ENCODE results near the gene ITFG1. TPM values are rescaled to one million over a fixed set of nuclear protein-coding genes. Genes with fewer than 3 reads are reported as not detected.

ITFG1 gene
- total RNA-seq, 4 donors from 2014 or later, result 12.9 to 100 (median 60.8) TPM

- peak; percentile 66 for DNase-seq
- in situ Hi-C loops (cut with MboI; ENCODE audit: low pct_ligation_motif_present in 1 of 4, low pct_unique_long_range_greater_than_20kb in 1 of 4, low sequenced_read_pairs in 3 of 4), result loop anchor here (25.0 kb wide), 1 partner anchor 1018 kb away; the partner anchor contains the start of gene ABCC12 (in 4 of the 4)
- TF ChIP-seq EP300 (IDR thresholded peaks at IDR 0.05; ENCODE audit: low read depth), result no peak
- TF ChIP-seq, protein P1, sequence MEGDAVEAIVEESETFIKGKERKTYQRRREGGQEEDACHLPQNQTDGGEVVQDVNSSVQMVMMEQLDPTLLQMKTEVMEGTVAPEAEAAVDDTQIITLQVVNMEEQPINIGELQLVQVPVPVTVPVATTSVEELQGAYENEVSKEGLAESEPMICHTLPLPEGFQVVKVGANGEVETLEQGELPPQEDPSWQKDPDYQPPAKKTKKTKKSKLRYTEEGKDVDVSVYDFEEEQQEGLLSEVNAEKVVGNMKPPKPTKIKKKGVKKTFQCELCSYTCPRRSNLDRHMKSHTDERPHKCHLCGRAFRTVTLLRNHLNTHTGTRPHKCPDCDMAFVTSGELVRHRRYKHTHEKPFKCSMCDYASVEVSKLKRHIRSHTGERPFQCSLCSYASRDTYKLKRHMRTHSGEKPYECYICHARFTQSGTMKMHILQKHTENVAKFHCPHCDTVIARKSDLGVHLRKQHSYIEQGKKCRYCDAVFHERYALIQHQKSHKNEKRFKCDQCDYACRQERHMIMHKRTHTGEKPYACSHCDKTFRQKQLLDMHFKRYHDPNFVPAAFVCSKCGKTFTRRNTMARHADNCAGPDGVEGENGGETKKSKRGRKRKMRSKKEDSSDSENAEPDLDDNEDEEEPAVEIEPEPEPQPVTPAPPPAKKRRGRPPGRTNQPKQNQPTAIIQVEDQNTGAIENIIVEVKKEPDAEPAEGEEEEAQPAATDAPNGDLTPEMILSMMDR (IDR thresholded peaks at IDR 0.05), result peak in 4 of 5 experiments; percentile 37 to 57 (median 49)
- Histone ChIP-seq H3K4me3 (peak within 1 kb of the TSS; percentile 12 to 82 (median 60)), H3K4me1 (peaks cover 3 to 25% (median 13%) of the 10 kb centered on the region in 4 donors), H3K27ac (peak within 1 kb of the TSS; percentile 27 to 81 (median 72)), H3K9me3 (no peaks in the 10 kb centered on the region), H3K27me3 (peaks cover 41% of the 10 kb centered on the region), H3K36me3 (no peaks in the 10 kb centered on the region)
- intact Hi-C loops (cut with DNase I; ENCODE audit: low total_unique reads), result loop anchor here (5.0 kb wide), 1 partner anchor 1013 kb away; the partner anchor contains the start of gene ABCC12
- 2% methylated on average over 46 of the region's 130 CpGs; no CpG with 5 or more reads in 1 of the 2 donors for WGBS, 2 donors (ENCODE audit: low coverage in 1 of 2)
Observed at GRCh38 chr16:47143677-47144558, 316.9 kb downstream of the ITFG1 start, which contains the start of gene NETO2. Gene NETO2 (minus strand): TSS chr16:47143945. CDS start chr16:47143612, 333 bp downstream.

DNA sequence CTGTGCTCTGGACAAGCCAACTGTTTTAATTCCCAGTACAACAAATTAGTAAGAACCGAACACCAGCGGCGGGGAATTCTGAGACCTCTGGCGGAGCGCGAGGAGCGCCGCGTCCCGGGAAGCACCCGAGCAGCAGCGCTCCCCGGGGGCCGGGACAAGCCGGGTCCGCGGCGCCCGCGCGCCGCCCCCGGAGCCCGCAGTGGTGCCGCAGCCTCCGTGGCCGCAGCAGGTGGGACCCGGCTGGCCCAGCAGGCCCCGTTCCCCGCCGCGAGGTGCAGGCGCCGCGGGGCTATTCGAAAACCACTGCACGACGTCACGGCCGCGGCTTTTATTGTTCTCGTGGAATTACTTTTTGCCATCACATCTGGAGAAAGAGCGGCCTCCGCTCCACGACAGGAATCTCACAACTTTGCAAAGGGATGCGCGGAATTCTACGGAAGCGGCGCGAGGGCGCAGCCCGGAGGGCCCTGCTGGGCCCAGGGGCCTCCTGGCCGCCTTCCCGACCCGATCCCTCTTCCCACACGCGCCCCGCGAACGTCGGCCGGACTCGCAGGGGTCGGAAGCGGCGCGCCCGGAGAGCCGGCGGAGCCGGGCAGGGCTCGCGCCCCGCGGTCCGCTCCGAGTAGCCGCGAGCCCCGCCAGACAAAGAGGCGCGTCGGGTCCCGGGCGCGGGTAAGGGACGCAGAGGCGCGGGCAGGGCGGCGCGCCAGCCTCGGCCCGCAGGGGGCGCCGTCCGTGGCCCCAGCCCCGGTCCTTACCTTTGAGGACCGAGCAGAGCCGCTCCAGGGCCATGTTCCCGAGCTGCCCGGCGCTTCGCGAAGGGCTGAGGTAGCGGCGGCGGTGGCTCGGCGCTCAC, 317.8 kb downstream of the ITFG1 start:
- DNase-seq, result peak; percentile 76
- in situ Hi-C loops (cut with MboI; ENCODE audit: low pct_ligation_motif_present in 1 of 4, low pct_unique_long_range_greater_than_20kb in 1 of 4, low sequenced_read_pairs in 3 of 4), result loop anchor here (25.0 kb wide), 1 partner anchor 1019 kb away; the partner anchor contains the start of gene ABCC12 (in 4 of the 4)

GRCh38 chr16:47142486-47142820, 318.4 kb downstream of the ITFG1 start:
- H3K27ac ChIP-seq, result peak overlapping the region in 3 of 4 donors; percentile 64 to 81 (median 79)
- in situ Hi-C loops (cut with MboI; ENCODE audit: low pct_ligation_motif_present in 1 of 4, low pct_unique_long_range_greater_than_20kb in 1 of 4, low sequenced_read_pairs in 3 of 4), result loop anchor here (25.0 kb wide), 1 partner anchor 1020 kb away; the partner anchor contains the start of gene ABCC12 (in 4 of the 4)

More for the DNA sequence above, 317.8 kb downstream of the ITFG1 start:
- Histone ChIP-seq H3K9me3 (no peaks in the 10 kb centered on the region), H3K27ac (peak overlapping the region; percentile 27 to 81 (median 72)), H3K27me3 (peaks cover 41% of the 10 kb centered on the region), H3K4me3 (peak overlapping the region; percentile 12 to 82 (median 60)), H3K4me1 (peaks cover 3 to 25% (median 13%) of the 10 kb centered on the region in 4 donors), H3K36me3 (no peaks in the 10 kb centered on the region)
- no peak for TF ChIP-seq POLR2AphosphoS5 (IDR thresholded peaks at IDR 0.05)
- TF ChIP-seq EP300 (IDR thresholded peaks at IDR 0.05; ENCODE audit: low read depth), result no peak
- TF ChIP-seq, protein P1 (IDR thresholded peaks at IDR 0.05), result peak in 4 of 5 experiments; percentile 46 to 71 (median 53)
- 0% methylated on average over 3 to 69 of the region's 111 CpGs for WGBS, 2 donors (ENCODE audit: low coverage in 1 of 2)
- intact Hi-C loops (cut with DNase I; ENCODE audit: low total_unique reads), result loop anchor here (5.0 kb wide), 1 partner anchor 1014 kb away; the partner anchor contains the start of gene ABCC12

More at GRCh38 chr16:47142486-47142820, 318.4 kb downstream of the ITFG1 start:
- no peaks in the 10 kb centered on the region for H3K9me3 ChIP-seq
- intact Hi-C loops (cut with DNase I; ENCODE audit: low total_unique reads), result loop anchor here (5.0 kb wide), 1 partner anchor 1015 kb away; the partner anchor contains the start of gene ABCC12
- 0 to 3% methylated on average over 8 of the region's 8 CpGs for WGBS, 2 donors (ENCODE audit: low coverage in 1 of 2)
- peaks cover 3 to 25% (median 13%) of the 10 kb centered on the region in 4 donors for H3K4me1 ChIP-seq
- DNase-seq, result no peak
- TF ChIP-seq, protein P1 (IDR thresholded peaks at IDR 0.05), result no peak
- TF ChIP-seq EP300 (IDR thresholded peaks at IDR 0.05; ENCODE audit: low read depth), result no peak
- TF ChIP-seq POLR2AphosphoS5 (IDR thresholded peaks at IDR 0.05), result no peak
- no peak for TF ChIP-seq POLR2A (IDR thresholded peaks at IDR 0.05)
- H3K4me3 ChIP-seq, result peak overlapping the region in 3 of 4 donors; percentile 60 to 82 (median 60)
- peaks cover 41% of the 10 kb centered on the region for H3K27me3 ChIP-seq
- H3K36me3 ChIP-seq, result no peaks in the 10 kb centered on the region

Measured in transverse colon (tissue), 4 donors.